Activated CD4-positive, alpha-beta T cell treated with anti-CD3 and anti-CD28 coated beads for 4 hours (primary cell): Measurements from ENCODE around the gene AAGAB.
"Not testable (repeated sequence)": the region's sequence is repeated elsewhere in the genome, so short reads cannot be mapped to it uniquely, and the experiment has no call there.

Source experiments
- DNase-seq, 2 donors: peaks; one replicate each; pipeline ENCODE4 v3.0.0-alpha.2; 2020

AAGAB gene

GRCh38 chr15:67170143-67170925 is 84.1 kb downstream of the AAGAB start:
- DNase-seq = no peak

GRCh38 chr15:67168694-67169093 is 85.8 kb downstream of the AAGAB start:
- no peak for DNase-seq

GRCh38 chr15:67167091-67167490 is 87.4 kb downstream of the AAGAB start:
- DNase-seq = no peak

GRCh38 chr15:67166280-67167009 is 88.0 kb downstream of the AAGAB start:
- DNase-seq = no peak

- no peak for DNase-seq
Observed at GRCh38 chr15:67165254-67166253, 88.9 kb downstream of the AAGAB start.

- DNase-seq = no peak
Observed at GRCh38 chr15:67164811-67165253, 89.6 kb downstream of the AAGAB start.

GRCh38 chr15:67164401-67164791 is 90.1 kb downstream of the AAGAB start:
- DNase-seq = no peak

GRCh38 chr15:67163180-67163579 is 91.3 kb downstream of the AAGAB start:
- no peak for DNase-seq

GRCh38 chr15:67161881-67162280 is 92.6 kb downstream of the AAGAB start:
- DNase-seq = no peak

- no peak for DNase-seq
Observed at GRCh38 chr15:67161412-67161811, 93.0 kb downstream of the AAGAB start.

DNA sequence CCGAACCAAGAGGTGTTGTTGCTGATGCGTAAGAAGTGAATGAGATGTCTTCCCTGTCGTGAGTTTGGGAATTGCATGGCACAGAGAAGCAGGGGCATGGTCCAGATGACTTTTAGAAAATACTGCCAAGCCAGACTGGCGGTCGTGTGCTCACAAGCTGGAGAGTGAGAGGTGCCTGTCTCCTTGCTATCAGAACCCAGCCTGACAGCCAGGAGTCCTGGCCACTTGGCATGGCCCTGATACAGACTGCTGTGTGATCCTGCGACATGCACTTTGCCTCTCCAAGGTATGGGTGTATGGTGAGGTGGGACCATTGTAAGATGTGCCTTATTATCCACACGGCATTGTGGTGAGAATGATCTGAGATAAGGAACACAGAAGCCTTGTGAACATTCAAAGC is 96.1 kb downstream of the AAGAB start:
- no peak for DNase-seq

DNA sequence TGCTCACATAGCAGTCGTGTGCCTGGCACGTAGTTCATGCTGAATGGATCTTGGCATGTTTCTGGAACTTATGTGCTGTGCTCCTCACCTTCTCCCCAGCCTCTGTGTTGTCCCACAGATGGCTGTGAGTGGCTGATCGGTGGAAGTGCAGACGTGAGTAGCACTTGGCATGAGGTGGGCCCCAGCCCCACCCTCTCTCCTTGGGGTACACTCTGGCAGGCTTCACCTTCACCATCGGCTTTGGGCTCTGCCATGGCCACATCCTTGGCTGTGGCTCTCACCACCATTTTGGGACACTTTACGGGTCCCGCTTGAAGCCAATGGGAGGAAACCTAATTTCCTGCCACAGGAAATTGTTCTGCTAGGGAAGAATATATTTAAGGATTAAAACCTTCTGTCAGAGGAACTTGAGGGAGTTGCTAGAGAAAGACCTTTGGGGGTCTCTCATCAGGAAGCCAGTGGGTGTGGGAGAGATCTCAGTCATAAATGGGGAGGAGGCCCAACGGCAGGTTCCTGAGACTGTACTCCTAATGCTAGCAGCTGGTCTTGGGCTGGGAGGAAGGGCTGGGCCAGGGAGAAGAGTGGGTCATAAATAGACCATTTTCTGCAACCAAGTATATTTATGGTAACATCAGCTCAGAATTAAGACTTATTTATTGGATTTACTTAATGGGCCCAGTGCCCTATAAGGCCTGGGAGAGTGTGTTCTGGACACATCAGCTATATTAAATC is 96.8 kb downstream of the AAGAB start:
- DNase-seq = no peak

DNA sequence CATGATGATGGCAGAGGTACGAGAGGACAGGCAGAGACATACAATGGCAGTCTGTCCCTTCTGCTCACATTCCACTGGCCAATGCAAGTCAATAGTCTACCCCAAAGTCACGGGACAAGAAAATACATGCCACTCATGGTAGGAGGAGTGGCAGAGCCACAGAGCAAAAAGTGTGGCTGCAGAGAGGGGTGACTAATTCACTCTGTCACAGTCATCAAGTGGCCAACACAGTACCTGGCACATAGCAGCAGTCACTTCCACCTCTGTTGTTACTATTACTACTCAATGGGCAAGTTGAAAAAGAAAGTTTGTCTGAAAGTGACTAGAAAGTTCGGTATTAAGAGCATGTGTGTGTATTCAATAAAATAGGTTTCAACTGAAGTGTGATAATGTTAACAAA is 97.6 kb downstream of the AAGAB start:
- no peak for DNase-seq

- DNase-seq = no peak
Observed at GRCh38 chr15:67156426-67156825, 98.0 kb downstream of the AAGAB start.

GRCh38 chr15:67154249-67154648 is 100.2 kb downstream of the AAGAB start:
- no peak for DNase-seq

- not testable (repeated sequence) for DNase-seq
Observed at GRCh38 chr15:67153044-67153443, 101.4 kb downstream of the AAGAB start.

- no peak for DNase-seq
Observed at GRCh38 chr15:67152429-67152828, 102.0 kb downstream of the AAGAB start.
